Spleen (tissue), 11 donors: ENCODE data around the gene SDHAF2. TPM values are rescaled to one million over a fixed set of nuclear protein-coding genes. Genes with fewer than 3 reads are reported as not detected.
"Not testable (repeated sequence)": the region's sequence is repeated elsewhere in the genome, so short reads cannot be mapped to it uniquely, and the experiment has no call there.

Source experiments
- DNase-seq: peaks from one replicate; pipeline ENCODE4 v3.0.0-alpha.2; 2020
- H3K27ac ChIP-seq, 8 donors: fragments of 200-600 bp; sonication (generic) in 7 of 8; 1 replicate in 4 of 8; 2 replicates in 4 of 8; pipeline versions ENCODE4 v1.5.0 to v1.8.0; 2016 to 2021; ENCODE audit warnings: inconsistent platforms in 4 of 8, mild to moderate bottlenecking in 4 of 8, moderate library complexity in 1 of 8
- H3K27me3 ChIP-seq, 7 donors: fragments of 200-600 bp; sonication (generic) in 6 of 7; replicated peaks in 1 of 7; 1 replicate in 4 of 7; 2 replicates in 3 of 7; pipeline versions ENCODE4 v1.5.0 to v1.8.0; 2016 to 2021; ENCODE audit warnings: inconsistent platforms in 3 of 7, mild to moderate bottlenecking in 1 of 7
- H3K36me3 ChIP-seq, 6 donors: fragments of 200-600 bp; sonication (generic) in 5 of 6; 1 replicate in 4 of 6; 2 replicates in 2 of 6; pipeline versions ENCODE4 v1.5.0 to v1.8.0; 2016 to 2021; ENCODE audit warnings: inconsistent platforms in 2 of 6
- H3K4me1 ChIP-seq, 6 donors: fragments of 200-600 bp; sonication (generic) in 5 of 6; 1 replicate in 3 of 6; 2 replicates in 3 of 6; pipeline versions ENCODE4 v1.5.0 to v1.8.0; 2016 to 2021; ENCODE audit warnings: inconsistent platforms in 3 of 6
- H3K4me3 ChIP-seq, 8 donors: fragments of 200-600 bp; sonication (generic) in 7 of 8; 1 replicate in 4 of 8; 2 replicates in 4 of 8; pipeline versions ENCODE4 v1.5.0 to v1.8.0; 2016 to 2021; ENCODE audit warnings: inconsistent platforms in 4 of 8, mild to moderate bottlenecking in 4 of 8, moderate library complexity in 2 of 8
- H3K9me3 ChIP-seq, 8 donors: fragments of 200-600 bp; sonication (generic) in 7 of 8; 1 replicate in 4 of 8; 2 replicates in 4 of 8; pipeline versions ENCODE4 v1.5.0 to v1.8.0; 2016 to 2021; ENCODE audit warnings: inconsistent platforms in 4 of 8
- POLR2A ChIP-seq, 3 donors: fragments of 450-650 bp; IDR thresholded peaks; one replicate each; pipeline ENCODE4 v1.5.1; 2017; ENCODE audit warnings: antibody characterized with exemption in 3 of 3, mild to moderate bottlenecking in 1 of 3
- POLR2AphosphoS5 ChIP-seq, 3 donors: sonication (generic); formaldehyde crosslinking; IDR thresholded peaks; one replicate each; pipeline ENCODE4 v1.5.1; 2017; ENCODE audit warnings: antibody characterized with exemption in 3 of 3
- WGBS, 5 donors: extraction: QIAGEN DNeasy Blood & Tissue Kit in 3 of 5; methylation state at CpG; one replicate each; pipeline versions ENCODE4 v1.1.5 to v1.1.7; 2013 to 2018; 5-methylcytosine and 5-hydroxymethylcytosine counted together
- intact Hi-C: fragments of 100-400 bp; cut with DNase I; formaldehyde crosslinking; loops from one replicate; pipeline ENCODE4 v1.15.0; 2023; ENCODE audit warnings: low total_unique reads
- polyA plus RNA-seq, 3 donors: library from polyadenylated mRNA; stranded (reverse); fragments of 200-250 nt; gene quantifications; one replicate each; pipeline ENCODE4 v1.2.1, GENCODE V29; 2013
- total RNA-seq, 7 donors: library from RNA; depleted of rRNA in 3 of 7; stranded (reverse); fragments of >200 nt in 3 of 7; fragmentation: NEBNext Ultra II Directional in 4 of 7; extraction: Animal tissue kit (Norgen Biotek cat#: 25700) in 4 of 7; gene quantifications; one replicate each; pipeline versions ENCODE4 v1.1.0 to v1.2.1, GENCODE V29; 2016 to 2021
- TF ChIP-seq, protein P1 (sequence below), 11 experiments: fragments of 200-600 bp in 7 of 11; fragments of 450-650 bp in 4 of 11; sonication (generic) in 4 of 11; IDR thresholded peaks in 8 of 11; conservative IDR thresholded peaks in 3 of 11; 1 replicate in 7 of 11; 2 replicates in 4 of 11; pipeline versions ENCODE4 v1.4.0 to v1.8.0; 2016 to 2021; ENCODE audit warnings: antibody characterized with exemption in 11 of 11, inconsistent platforms in 4 of 11, mild to moderate bottlenecking in 1 of 11
- donor health status: healthy with polysubstance abuse.
- donor health status: DM: no; HTN: no; CAD: no; lungs with moderate emphysema.
- donor health status: DM: no; HTN: no; CAD: no.
- donor health status: Bipolar disorder and iron deficiency.
- donor health status: healthy.
- donor health status: DM: no; HTN: no; CAD: no.
- donor health status: DM: yes; HTN: yes; CAD: no.

Gene SDHAF2
- total and polyA plus RNA-seq, 10 donors, result 39.8 to 74.2 (median 53.6) TPM

DNA sequence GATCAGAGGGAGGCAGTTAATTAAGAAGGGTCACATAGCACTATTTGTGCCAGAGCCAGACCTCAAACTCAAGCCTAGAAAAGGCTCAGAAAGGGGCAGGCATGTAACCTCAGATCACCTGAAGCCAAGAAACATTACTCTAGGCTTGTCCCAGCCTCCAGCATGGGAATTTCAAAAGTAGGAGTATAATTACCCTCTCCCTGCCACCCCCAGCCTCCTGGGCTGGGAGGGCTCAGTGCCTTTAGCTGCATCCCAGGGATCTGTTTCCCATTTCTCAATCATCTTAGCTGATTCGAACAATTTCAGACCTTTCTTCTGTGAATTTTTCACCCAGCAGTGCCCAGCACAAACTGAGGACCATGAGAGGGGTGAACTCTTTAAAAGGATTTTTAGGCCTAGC is 45.5 kb downstream of the SDHAF2 start:
- Histone ChIP-seq H3K9me3 (no peaks in the 10 kb centered on the region), H3K36me3 (peaks cover 0 to 29% (median 9%) of the 10 kb centered on the region in 6 donors), H3K4me1 (peaks cover 0 to 22% (median 9%) of the 10 kb centered on the region in 6 donors), H3K4me3 (no peak overlapping the region), H3K27ac (no peak overlapping the region), H3K27me3 (peaks cover 0 to 12% (median 0%) of the 10 kb centered on the region in 7 donors)
- no peak for DNase-seq
- 80 to 100% (median 97%) methylated on average over 1 of the region's 1 CpG for WGBS, 5 donors
- intact Hi-C loops, result loop anchor here (5.0 to 10.0 kb wide), 2 partner anchors 42 to 159 kb away; no protein-coding TSS in a partner anchor
- TF ChIP-seq, protein P1, sequence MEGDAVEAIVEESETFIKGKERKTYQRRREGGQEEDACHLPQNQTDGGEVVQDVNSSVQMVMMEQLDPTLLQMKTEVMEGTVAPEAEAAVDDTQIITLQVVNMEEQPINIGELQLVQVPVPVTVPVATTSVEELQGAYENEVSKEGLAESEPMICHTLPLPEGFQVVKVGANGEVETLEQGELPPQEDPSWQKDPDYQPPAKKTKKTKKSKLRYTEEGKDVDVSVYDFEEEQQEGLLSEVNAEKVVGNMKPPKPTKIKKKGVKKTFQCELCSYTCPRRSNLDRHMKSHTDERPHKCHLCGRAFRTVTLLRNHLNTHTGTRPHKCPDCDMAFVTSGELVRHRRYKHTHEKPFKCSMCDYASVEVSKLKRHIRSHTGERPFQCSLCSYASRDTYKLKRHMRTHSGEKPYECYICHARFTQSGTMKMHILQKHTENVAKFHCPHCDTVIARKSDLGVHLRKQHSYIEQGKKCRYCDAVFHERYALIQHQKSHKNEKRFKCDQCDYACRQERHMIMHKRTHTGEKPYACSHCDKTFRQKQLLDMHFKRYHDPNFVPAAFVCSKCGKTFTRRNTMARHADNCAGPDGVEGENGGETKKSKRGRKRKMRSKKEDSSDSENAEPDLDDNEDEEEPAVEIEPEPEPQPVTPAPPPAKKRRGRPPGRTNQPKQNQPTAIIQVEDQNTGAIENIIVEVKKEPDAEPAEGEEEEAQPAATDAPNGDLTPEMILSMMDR (IDR thresholded peaks at IDR 0.05 in 8 of 11, conservative IDR thresholded peaks at IDR 0.05 in 3 of 11), result no peak
- TF ChIP-seq POLR2A (IDR thresholded peaks at IDR 0.05), result no peak
- no peak for TF ChIP-seq POLR2AphosphoS5 (IDR thresholded peaks at IDR 0.05)

DNA sequence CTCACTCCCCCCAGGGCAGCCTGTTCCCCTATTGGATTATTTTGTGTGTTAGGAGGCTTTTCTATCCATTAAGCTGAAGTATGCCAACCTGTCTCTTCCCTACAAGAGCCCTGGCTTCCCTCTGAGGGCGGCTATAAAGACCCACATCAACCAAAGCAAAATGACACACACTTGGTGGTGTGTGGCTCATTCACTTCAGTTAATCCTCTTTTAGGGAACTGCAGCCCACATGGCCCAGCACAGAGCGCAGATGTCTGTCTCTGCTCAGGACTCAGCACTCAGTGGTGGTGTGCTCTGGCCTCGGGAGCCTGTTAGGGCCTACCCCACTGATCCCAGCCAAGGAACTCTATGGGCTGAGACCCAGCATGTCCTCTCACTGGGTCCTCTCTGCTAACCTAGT is 46.4 kb downstream of the SDHAF2 start:
- DNase-seq, result no peak
- Histone ChIP-seq H3K36me3 (peaks cover 0 to 20% (median 2%) of the 10 kb centered on the region in 6 donors), H3K27ac (no peak overlapping the region), H3K4me3 (no peak overlapping the region), H3K9me3 (no peaks in the 10 kb centered on the region), H3K4me1 (peaks cover 0 to 22% (median 12%) of the 10 kb centered on the region in 6 donors), H3K27me3 (peaks cover 0 to 12% (median 0%) of the 10 kb centered on the region in 7 donors)
- no peak for TF ChIP-seq POLR2A (IDR thresholded peaks at IDR 0.05)
- TF ChIP-seq, protein P1 (IDR thresholded peaks at IDR 0.05 in 8 of 11, conservative IDR thresholded peaks at IDR 0.05 in 3 of 11), result no peak
- no peak for TF ChIP-seq POLR2AphosphoS5 (IDR thresholded peaks at IDR 0.05)
- 89 to 100% (median 92%) methylated on average over 2 to 3 of the region's 3 CpGs for WGBS, 5 donors
- intact Hi-C loops, result loop anchor here (5.0 to 10.0 kb wide), 2 partner anchors 41 to 158 kb away; no protein-coding TSS in a partner anchor

DNA sequence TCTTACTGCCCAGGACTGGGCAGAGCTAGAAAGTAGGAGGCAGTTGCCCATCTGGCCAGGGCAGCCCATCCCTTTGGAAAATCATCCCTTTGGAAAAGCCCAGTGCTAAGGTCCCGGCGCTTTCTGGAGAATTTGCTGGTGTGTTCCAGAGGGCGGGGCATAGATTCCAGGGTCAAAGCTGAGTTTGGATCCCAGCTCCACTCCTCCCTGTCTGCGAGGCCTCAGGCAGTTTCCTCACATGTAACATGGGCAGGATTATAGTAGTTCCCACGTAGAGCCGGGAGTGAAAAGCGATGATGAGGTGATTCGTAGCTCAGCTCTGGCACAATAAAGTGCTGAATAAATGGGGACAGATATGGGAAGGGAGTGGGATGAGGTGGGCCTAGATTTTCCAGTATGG is 47.2 kb downstream of the SDHAF2 start:
- no peak overlapping the region for H3K27ac ChIP-seq
- peaks cover 0 to 17% (median 2%) of the 10 kb centered on the region in 6 donors for H3K36me3 ChIP-seq
- peaks cover 0 to 18% (median 3%) of the 10 kb centered on the region in 7 donors for H3K27me3 ChIP-seq
- intact Hi-C loops, result loop anchor here (5.0 to 10.0 kb wide), 2 partner anchors 40 to 158 kb away; no protein-coding TSS in a partner anchor
- DNase-seq, result no peak
- H3K4me3 ChIP-seq, result no peak overlapping the region
- no peak for TF ChIP-seq POLR2AphosphoS5 (IDR thresholded peaks at IDR 0.05)
- TF ChIP-seq, protein P1 (IDR thresholded peaks at IDR 0.05 in 8 of 11, conservative IDR thresholded peaks at IDR 0.05 in 3 of 11), result no peak
- TF ChIP-seq POLR2A (IDR thresholded peaks at IDR 0.05), result no peak
- H3K9me3 ChIP-seq, result no peaks in the 10 kb centered on the region
- 59 to 77% (median 71%) methylated on average over 8 of the region's 8 CpGs for WGBS, 5 donors
- H3K4me1 ChIP-seq, result peaks cover 0 to 28% (median 14%) of the 10 kb centered on the region in 6 donors

DNA sequence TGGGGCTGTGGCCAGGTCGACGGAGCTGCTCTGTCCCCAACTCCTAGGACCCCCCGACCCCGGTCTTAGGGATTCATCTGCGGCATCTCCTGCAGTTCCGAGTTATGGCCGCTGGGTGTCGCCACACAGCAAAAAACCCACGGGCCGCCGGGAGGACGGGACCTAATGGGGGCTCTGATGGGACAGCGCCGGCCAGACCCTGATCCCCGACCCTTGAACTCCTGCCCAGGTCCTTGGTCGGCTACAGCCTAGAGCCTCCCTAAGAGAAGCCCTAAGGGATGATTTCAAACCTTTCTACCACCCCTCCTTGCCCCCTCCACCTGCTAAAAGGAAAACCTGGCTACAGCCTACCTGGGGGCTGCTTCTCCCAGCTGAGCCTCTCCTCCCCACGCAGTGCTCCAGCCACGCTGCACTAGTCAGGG is 47.8 kb downstream of the SDHAF2 start:
- WGBS, 5 donors, result 3 to 24% (median 4%) methylated on average over 2 to 18 of the region's 18 CpGs
- H3K4me3 ChIP-seq, result no peak overlapping the region
- no peak overlapping the region for H3K27ac ChIP-seq
- no peaks in the 10 kb centered on the region for H3K9me3 ChIP-seq
- peaks cover 0 to 15% (median 2%) of the 10 kb centered on the region in 6 donors for H3K36me3 ChIP-seq
- intact Hi-C loops, result loop anchor here (5.0 to 10.0 kb wide), 2 partner anchors 40 to 157 kb away; no protein-coding TSS in a partner anchor
- H3K4me1 ChIP-seq, result peaks cover 0 to 34% (median 15%) of the 10 kb centered on the region in 6 donors
- TF ChIP-seq, protein P1 (IDR thresholded peaks at IDR 0.05 in 8 of 11, conservative IDR thresholded peaks at IDR 0.05 in 3 of 11), result peak; percentile 65 to 96 (median 83)
- TF ChIP-seq POLR2A (IDR thresholded peaks at IDR 0.05) (no peak), POLR2AphosphoS5 (IDR thresholded peaks at IDR 0.05) (peak in 1 of 3 donors; percentile 27)
- peak; percentile 88 for DNase-seq
- peaks cover 0 to 24% (median 6%) of the 10 kb centered on the region in 7 donors for H3K27me3 ChIP-seq

DNA sequence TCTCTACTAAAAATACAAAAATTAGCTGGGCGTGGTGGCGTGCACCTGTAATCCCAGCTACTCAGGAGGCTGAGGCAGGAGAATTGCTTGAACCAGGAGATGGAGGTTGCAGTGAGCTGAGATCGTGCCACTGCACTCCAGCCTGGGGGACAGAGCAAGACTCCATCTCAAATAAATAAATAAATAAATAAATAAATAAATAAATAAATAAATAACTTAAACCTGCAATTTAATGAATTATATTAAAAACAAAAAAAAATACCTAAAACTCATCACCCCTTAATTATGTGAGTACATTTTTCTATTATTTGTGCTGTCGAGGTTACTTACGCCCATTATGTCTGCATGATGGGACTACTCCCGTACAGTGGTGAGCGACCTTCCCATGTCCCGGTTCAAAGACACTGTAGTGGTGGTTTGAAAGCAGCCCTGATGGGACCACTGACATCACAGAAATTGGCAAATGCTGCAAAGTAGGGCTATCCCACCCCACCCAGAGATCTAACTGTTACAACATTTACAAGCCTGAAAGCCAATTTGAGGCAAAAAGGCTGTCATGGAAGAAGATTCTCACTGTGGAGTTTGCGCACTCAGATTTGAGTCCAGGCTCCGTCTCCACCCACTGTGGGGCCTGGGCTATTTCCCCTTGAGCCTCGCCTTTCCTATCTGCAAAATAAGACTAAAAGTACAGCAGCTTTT is 49.6 kb downstream of the SDHAF2 start:
- 91 to 97% (median 93%) methylated on average over 11 of the region's 11 CpGs for WGBS, 5 donors
- H3K27me3 ChIP-seq, result peaks cover 0 to 26% (median 6%) of the 10 kb centered on the region in 7 donors
- not testable (repeated sequence) for H3K27ac ChIP-seq, H3K36me3 ChIP-seq, DNase-seq, H3K9me3 ChIP-seq, H3K4me3 ChIP-seq
- H3K4me1 ChIP-seq, result peaks cover 0 to 25% (median 13%) of the 10 kb centered on the region in 6 donors
- intact Hi-C loops, result loop anchor here (5.0 to 10.0 kb wide), 2 partner anchors 38 to 155 kb away; no protein-coding TSS in a partner anchor
